Gastrocnemius medialis (tissue), 4 donors: ENCODE data around the gene SGPP2. TPM values are rescaled to one million over a fixed set of nuclear protein-coding genes. Genes with fewer than 3 reads are reported as not detected.

ENCODE experiments used
- ATAC-seq, 2 donors: fragments of 150-250 bp; one replicate each; pipeline ENCODE4 v1.9.1; 2016
- DNase-seq, 2 donors: peaks; one replicate each; pipeline ENCODE4 v3.0.0-alpha.2; 2019
- H3K27ac ChIP-seq, 4 donors: fragments of 200-600 bp; sonication (generic); 1 replicate in 1 of 4; 2 replicates in 3 of 4; pipeline ENCODE4 v1.5.1; 2016 to 2018; ENCODE audit warnings: mild to moderate bottlenecking in 2 of 4, moderate library complexity in 1 of 4
- H3K27me3 ChIP-seq, 3 donors: fragments of 200-600 bp; sonication (generic) in 2 of 3; 1 replicate in 1 of 3; 2 replicates in 2 of 3; pipeline versions ENCODE4 v1.5.1 to v1.6.0; 2016 to 2019; ENCODE audit warnings: mild to moderate bottlenecking in 1 of 3, moderate library complexity in 1 of 3
- H3K36me3 ChIP-seq, 2 donors: fragments of 200-600 bp; sonication (generic) in 1 of 2; one replicate each; pipeline ENCODE4 v1.5.1; 2017 to 2018
- H3K4me1 ChIP-seq, 2 donors: fragments of 200-600 bp; sonication (generic) in 1 of 2; one replicate each; pipeline ENCODE4 v1.5.1; 2016 to 2017; ENCODE audit warnings: mild to moderate bottlenecking in 2 of 2
- H3K4me3 ChIP-seq, 4 donors: fragments of 200-600 bp; sonication (generic) in 3 of 4; 1 replicate in 1 of 4; 2 replicates in 3 of 4; pipeline ENCODE4 v1.5.1; 2016 to 2019; ENCODE audit warnings: mild to moderate bottlenecking in 2 of 4
- H3K9me3 ChIP-seq, 3 donors: fragments of 200-600 bp; sonication (generic) in 2 of 3; 1 replicate in 1 of 3; 2 replicates in 2 of 3; pipeline ENCODE4 v1.5.1; 2016 to 2019
- POLR2A ChIP-seq, 2 donors: fragments of 450-650 bp; IDR thresholded peaks; one replicate each; pipeline ENCODE4 v1.6.1; 2017; ENCODE audit warnings: antibody characterized with exemption in 2 of 2, mild to moderate bottlenecking in 2 of 2, moderate library complexity in 2 of 2
- in situ Hi-C, 4 donors: fragments of 200-750 bp; cut with MboI; loops; one replicate each; pipeline versions ENCODE4 v1.15.0 to v1.8.0; 2017; ENCODE audit warnings: low sequenced_read_pairs in 4 of 4
- intact Hi-C: fragments of 100-400 bp; cut with DNase I; formaldehyde crosslinking; loops from one replicate; pipeline ENCODE4 v1.15.1; 2023; ENCODE audit warnings: low total_unique reads
- total RNA-seq, 4 donors: library from RNA; depleted of rRNA; stranded (reverse); fragments of >200 nt; gene quantifications; one replicate each; pipeline versions ENCODE4 v1.1.0 to v1.2.3, GENCODE V29; 2016
- TF ChIP-seq, protein P1 (sequence below), 5 experiments: fragments of 450-650 bp in 3 of 5; fragments of 200-600 bp in 2 of 5; sonication (generic) in 2 of 5; IDR thresholded peaks in 4 of 5; conservative IDR thresholded peaks in 1 of 5; 1 replicate in 4 of 5; 2 replicates in 1 of 5; pipeline ENCODE4 v1.5.1; 2016 to 2019; ENCODE audit warnings: antibody characterized with exemption in 5 of 5, mild to moderate bottlenecking in 3 of 5, moderate library complexity in 3 of 5

Gene SGPP2
- total RNA-seq, 4 donors from 2014 or later, result 0.17 to 0.59 (median 0.31) TPM; not detected in 1

DNA sequence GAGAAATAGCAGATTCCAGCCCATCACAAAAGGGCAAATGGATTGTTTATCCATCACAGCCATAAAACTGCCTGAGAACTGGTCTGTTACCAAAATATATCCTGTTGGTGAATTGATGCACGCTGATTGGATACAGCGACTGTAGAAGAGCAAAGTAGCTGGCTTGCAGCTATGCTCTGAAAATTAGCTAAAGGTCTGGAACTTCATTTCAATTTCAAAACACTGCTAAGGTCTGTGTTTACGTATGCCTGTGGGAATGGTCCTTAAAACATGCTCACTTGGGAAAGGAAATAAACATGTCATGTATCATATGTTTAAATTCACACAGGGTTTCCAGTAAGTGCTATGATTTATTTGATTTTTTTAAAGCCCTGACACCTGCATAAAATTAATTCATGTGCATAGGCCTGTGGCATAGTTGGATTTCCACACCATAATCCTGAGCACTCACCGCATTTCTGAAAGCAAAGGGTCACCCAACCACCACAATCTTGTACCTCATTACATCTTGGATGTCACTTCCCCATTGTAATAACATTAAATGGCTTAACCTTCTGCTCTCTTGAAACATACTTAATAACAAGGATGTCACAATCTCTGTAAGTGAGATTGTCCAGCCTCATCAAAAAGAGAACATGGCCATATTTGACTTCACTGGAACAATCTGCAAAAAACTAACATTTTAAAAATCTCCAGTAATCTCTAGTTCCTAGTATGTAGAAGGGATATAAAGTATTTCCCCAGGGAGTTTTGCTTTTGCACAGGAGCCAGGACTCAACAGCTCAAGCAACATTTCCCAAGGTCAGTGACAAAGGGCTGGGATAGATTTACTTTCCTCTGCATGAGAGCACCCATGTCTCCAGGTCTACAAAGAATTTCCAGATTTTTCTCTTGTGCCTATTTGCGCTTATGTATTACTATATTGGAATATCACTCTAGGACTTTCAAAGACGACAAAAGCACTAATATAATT lies 121.8 kb downstream of the SGPP2 start:
- TF ChIP-seq, protein P1, sequence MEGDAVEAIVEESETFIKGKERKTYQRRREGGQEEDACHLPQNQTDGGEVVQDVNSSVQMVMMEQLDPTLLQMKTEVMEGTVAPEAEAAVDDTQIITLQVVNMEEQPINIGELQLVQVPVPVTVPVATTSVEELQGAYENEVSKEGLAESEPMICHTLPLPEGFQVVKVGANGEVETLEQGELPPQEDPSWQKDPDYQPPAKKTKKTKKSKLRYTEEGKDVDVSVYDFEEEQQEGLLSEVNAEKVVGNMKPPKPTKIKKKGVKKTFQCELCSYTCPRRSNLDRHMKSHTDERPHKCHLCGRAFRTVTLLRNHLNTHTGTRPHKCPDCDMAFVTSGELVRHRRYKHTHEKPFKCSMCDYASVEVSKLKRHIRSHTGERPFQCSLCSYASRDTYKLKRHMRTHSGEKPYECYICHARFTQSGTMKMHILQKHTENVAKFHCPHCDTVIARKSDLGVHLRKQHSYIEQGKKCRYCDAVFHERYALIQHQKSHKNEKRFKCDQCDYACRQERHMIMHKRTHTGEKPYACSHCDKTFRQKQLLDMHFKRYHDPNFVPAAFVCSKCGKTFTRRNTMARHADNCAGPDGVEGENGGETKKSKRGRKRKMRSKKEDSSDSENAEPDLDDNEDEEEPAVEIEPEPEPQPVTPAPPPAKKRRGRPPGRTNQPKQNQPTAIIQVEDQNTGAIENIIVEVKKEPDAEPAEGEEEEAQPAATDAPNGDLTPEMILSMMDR (IDR thresholded peaks at IDR 0.05 in 4 of 5, conservative IDR thresholded peaks at IDR 0.05 in 1 of 5), result no peak
- TF ChIP-seq POLR2A (IDR thresholded peaks at IDR 0.05), result no peak
- no peak for ATAC-seq
- Histone ChIP-seq H3K27me3 (no peaks in the 10 kb centered on the region), H3K9me3 (no peaks in the 10 kb centered on the region), H3K4me1 (no peaks in the 10 kb centered on the region), H3K4me3 (no peak overlapping the region), H3K36me3 (no peaks in the 10 kb centered on the region), H3K27ac (no peak overlapping the region)
- in situ Hi-C loops, result no loop called here
- intact Hi-C loops, result no loop called here
- DNase-seq, result no peak

DNA sequence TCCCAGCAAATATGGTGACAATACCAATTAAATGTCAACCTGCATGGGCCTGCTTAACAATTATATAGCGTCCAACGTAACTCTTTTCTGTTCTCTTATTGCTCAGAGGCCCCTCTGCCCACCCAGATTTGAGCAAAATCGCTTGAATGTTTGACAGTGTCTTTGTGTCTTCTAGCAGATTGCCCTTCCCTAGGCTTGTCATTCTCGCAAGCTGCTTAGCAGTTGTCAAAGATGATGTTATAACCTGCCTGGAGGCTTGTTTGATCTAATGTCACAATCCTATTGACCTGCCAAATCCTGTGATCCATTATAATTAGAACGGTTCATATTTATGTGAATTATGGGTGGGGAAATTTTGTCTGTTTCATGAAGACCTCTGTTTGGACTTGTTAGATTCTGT lies 122.7 kb downstream of the SGPP2 start:
- H3K4me3 ChIP-seq, result no peak overlapping the region
- no peaks in the 10 kb centered on the region for H3K36me3 ChIP-seq
- in situ Hi-C loops (no loop called here), intact Hi-C loops (no loop called here)
- ATAC-seq (no peak), DNase-seq (no peak)
- H3K9me3 ChIP-seq, result no peaks in the 10 kb centered on the region
- no peak overlapping the region for H3K27ac ChIP-seq
- H3K4me1 ChIP-seq, result no peaks in the 10 kb centered on the region
- H3K27me3 ChIP-seq, result no peaks in the 10 kb centered on the region
- TF ChIP-seq POLR2A (IDR thresholded peaks at IDR 0.05), result no peak
- TF ChIP-seq, protein P1 (IDR thresholded peaks at IDR 0.05 in 4 of 5, conservative IDR thresholded peaks at IDR 0.05 in 1 of 5), result no peak

DNA sequence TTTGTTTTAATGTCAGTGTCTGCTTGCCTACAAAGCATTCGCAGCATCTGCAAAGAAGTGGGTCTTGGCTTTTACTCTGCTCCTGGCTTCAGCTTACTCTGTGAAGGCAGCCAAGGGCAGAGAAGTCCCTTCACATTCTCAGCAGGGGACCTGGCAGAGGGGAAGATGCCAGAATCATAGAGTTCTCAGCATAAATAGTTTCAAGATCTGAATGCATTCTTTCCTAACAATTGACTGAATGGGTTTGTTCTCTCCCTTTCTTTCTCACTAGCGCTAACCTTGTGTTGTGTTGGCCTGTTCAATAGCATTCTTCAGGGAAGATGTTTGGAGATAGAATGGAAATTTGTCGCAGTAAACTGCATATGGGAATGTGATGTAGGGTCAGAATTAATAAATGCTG lies 124.6 kb downstream of the SGPP2 start:
- no peaks in the 10 kb centered on the region for H3K27me3 ChIP-seq
- no peaks in the 10 kb centered on the region for H3K9me3 ChIP-seq
- intact Hi-C loops (no loop called here), in situ Hi-C loops (no loop called here)
- H3K4me1 ChIP-seq, result no peaks in the 10 kb centered on the region
- ATAC-seq, result no peak
- no peak for TF ChIP-seq POLR2A (IDR thresholded peaks at IDR 0.05)
- TF ChIP-seq, protein P1 (IDR thresholded peaks at IDR 0.05 in 4 of 5, conservative IDR thresholded peaks at IDR 0.05 in 1 of 5), result no peak
- DNase-seq, result no peak
- H3K36me3 ChIP-seq, result no peaks in the 10 kb centered on the region
- no peak overlapping the region for H3K4me3 ChIP-seq
- no peak overlapping the region for H3K27ac ChIP-seq

GRCh38 chr2:222554517-222554916 lies 130.2 kb downstream of the SGPP2 start:
- no peak for DNase-seq
- in situ Hi-C loops (loop anchor here in 3 of 4 donors (25.0 kb wide), 2 partner anchors 242 to 492 kb away; a partner anchor contains a TSS), intact Hi-C loops (no loop called here)
- Histone ChIP-seq H3K9me3 (no peaks in the 10 kb centered on the region), H3K36me3 (no peaks in the 10 kb centered on the region), H3K27me3 (peaks cover 0 to 7% (median 0%) of the 10 kb centered on the region in 3 donors), H3K4me3 (no peak overlapping the region), H3K4me1 (no peaks in the 10 kb centered on the region), H3K27ac (no peak overlapping the region)
- no peak for ATAC-seq
- TF ChIP-seq, protein P1 (IDR thresholded peaks at IDR 0.05 in 4 of 5, conservative IDR thresholded peaks at IDR 0.05 in 1 of 5), result no peak
- TF ChIP-seq POLR2A (IDR thresholded peaks at IDR 0.05), result no peak
